ENCODE results near the gene PIAS1. TPM values are rescaled to one million over a fixed set of nuclear protein-coding genes. Genes with fewer than 3 reads are reported as not detected.

PIAS1 gene
- total RNA-seq, 1 donor from 2014 or later: 71.1 TPM

GRCh38 chr15:68239025-68239424 lies 184.9 kb downstream of the PIAS1 start:
- H3K9me3 Mint-ChIP-seq: peaks cover 37% of the 10 kb centered on the region
- no peaks in the 10 kb centered on the region for H3K27me3 Mint-ChIP-seq (ENCODE audit: low read depth)
- TF ChIP-seq CTCF (IDR thresholded peaks at IDR 0.05; ENCODE audit: unreplicated experiment): no peak
- H3K27ac Mint-ChIP-seq: no peak overlapping the region
- no peak overlapping the region for H3K4me3 Mint-ChIP-seq
- DNase-seq (ENCODE audit: low spot score in 2 of 2, unreplicated experiment in 2 of 2): no peak
- peaks cover 6% of the 10 kb centered on the region for H3K4me1 Mint-ChIP-seq
- H3K36me3 Mint-ChIP-seq: peaks cover 13% of the 10 kb centered on the region

GRCh38 chr15:68241088-68241935 lies 187.2 kb downstream of the PIAS1 start:
- no peak for TF ChIP-seq CTCF (IDR thresholded peaks at IDR 0.05; ENCODE audit: unreplicated experiment)
- Mint-ChIP-seq H3K9me3 (peaks cover 55% of the 10 kb centered on the region), H3K4me3 (no peak overlapping the region), H3K27ac (no peak overlapping the region), H3K36me3 (peaks cover 19% of the 10 kb centered on the region), H3K27me3 (ENCODE audit: low read depth) (no peaks in the 10 kb centered on the region), H3K4me1 (no peaks in the 10 kb centered on the region)
- DNase-seq (ENCODE audit: low spot score in 2 of 2, unreplicated experiment in 2 of 2): no peak

Other genes starting within 250 kb of the PIAS1 start
- gene SKOR1, start 228.8 kb upstream of the PIAS1 start, total RNA-seq: 0.89 to 1.1 TPM (median 1.1 TPM) in 3 replicates
- not detected in 3 replicates for gene RNU6-1, start 214.3 kb upstream of the PIAS1 start, total RNA-seq
- gene CALML4, start 151.0 kb downstream of the PIAS1 start, total RNA-seq: 8.3 to 10.2 TPM (median 8.4 TPM) in 3 replicates
- 35.1 to 35.8 TPM (median 35.3 TPM) in 3 replicates for gene CLN6, start 175.4 kb downstream of the PIAS1 start, total RNA-seq
- gene FEM1B, start 223.4 kb downstream of the PIAS1 start, total RNA-seq: 49.6 to 61.0 TPM (median 54.6 TPM) in 3 replicates

Measured in mesothelial cell of epicardium (in vitro differentiated cells).